K562 (cell line): Measurements from ENCODE around the gene SLC25A20. TPM values are rescaled to one million over a fixed set of nuclear protein-coding genes. Genes with fewer than 3 reads are reported as not detected.

Source experiments
- ARID3A ChIP-seq: IDR thresholded peaks from 2 replicates; pipeline ENCODE4 v1.6.1; 2012; ENCODE audit warnings: low read depth, low read length, improper control_type of control experiment, borderline replicate concordance
- ARNT ChIP-seq, 2 experiments: fragments of 450-650 bp; IDR thresholded peaks; 2 replicates each; pipeline ENCODE4 v1.6.1; 2016; ENCODE audit warnings: mild to moderate bottlenecking in 1 of 2
- ATF7 ChIP-seq: fragments of 450-650 bp; IDR thresholded peaks from 2 replicates; pipeline ENCODE4 v1.7.1; 2014; ENCODE audit warnings: mild to moderate bottlenecking, moderate library complexity
- ELF1 ChIP-seq: fragments of 200-800 bp; sonication (Bioruptor generic); IDR thresholded peaks from 2 replicates; pipeline ENCODE4 v1.6.1; 2016; ENCODE audit warnings: missing genetic modification characterization, missing compliant biosample characterization
- GABPB2 ChIP-seq: fragments of 250-450 bp; sonication (Bioruptor Pico); conservative IDR thresholded peaks from 2 replicates; pipeline ENCODE4 v1.5.1; 2021; ENCODE audit warnings: mild to moderate bottlenecking
- HEY1 ChIP-seq: fragments of 250-450 bp; sonication (Bioruptor Pico); IDR thresholded peaks from 2 replicates; pipeline ENCODE4 v1.5.0; 2020; ENCODE audit warnings: mild to moderate bottlenecking, moderate library complexity, borderline replicate concordance
- MTA2 ChIP-seq: fragments of 450-650 bp; IDR thresholded peaks from 2 replicates; pipeline ENCODE4 v1.6.1; 2016; ENCODE audit warnings: low read depth
- PHTF2 ChIP-seq: fragments of 250-450 bp; sonication (Bioruptor Pico); IDR thresholded peaks from 2 replicates; pipeline ENCODE4 v1.5.0; 2021; ENCODE audit warnings: mild to moderate bottlenecking
- PTBP1 ChIP-seq: fragments of 200-400 bp; formaldehyde crosslinking; IDR thresholded peaks from 2 replicates; pipeline ENCODE4 v1.6.1; 2017; ENCODE audit warnings: low read depth, low read length
- RBM22 ChIP-seq: fragments of 200-400 bp; formaldehyde crosslinking; IDR thresholded peaks from 2 replicates; pipeline ENCODE4 v1.6.1; 2018; ENCODE audit warnings: low read length, low read depth; ENCODE audit not compliant: poor library complexity, severe bottlenecking
- RNF2 ChIP-seq: sonication (generic); IDR thresholded peaks from 2 replicates; pipeline ENCODE4 v1.6.1; 2016
- SP2 ChIP-seq: IDR thresholded peaks from 2 replicates; pipeline ENCODE4 v1.6.1; 2011; ENCODE audit warnings: mild to moderate bottlenecking, low read depth, low read length, moderate library complexity; ENCODE audit not compliant: poor library complexity, severe bottlenecking; ENCODE audit errors: extremely low read depth
- ZFX ChIP-seq: sonication (generic); formaldehyde crosslinking; IDR thresholded peaks from 2 replicates; pipeline ENCODE4 v1.8.0; 2022; ENCODE audit warnings: mild to moderate bottlenecking, missing genetic modification reagents, moderate library complexity
- ZNF316 ChIP-seq: fragments of 450-650 bp; IDR thresholded peaks from 2 replicates; pipeline ENCODE4 v1.6.1; 2016
- ZNF639 ChIP-seq, 2 experiments: fragments of 200-800 bp in 1 of 2; sonication (Bioruptor generic) in 1 of 2; sonication (generic) in 1 of 2; formaldehyde crosslinking in 1 of 2; IDR thresholded peaks in 1 of 2; conservative IDR thresholded peaks in 1 of 2; 2 replicates each; pipeline versions ENCODE4 v1.5.0 to v1.6.1; 2016 to 2020; ENCODE audit warnings: missing compliant biosample characterization in 1 of 2, missing genetic modification characterization in 1 of 2, missing genetic modification reagents in 1 of 2
- ZNF717 ChIP-seq: fragments of 250-450 bp; sonication (Bioruptor Pico); IDR thresholded peaks from 2 replicates; pipeline ENCODE4 v1.5.0; 2021
- polyA plus RNA-seq, 8 experiments: library from polyadenylated mRNA; depleted of rRNA in 4 of 8; stranded (reverse) in 5 of 8; unstranded in 3 of 8; fragments of >200 nt; fragmentation: Nextera tagmentation in 2 of 8; fragmentation: Illumina TruSeq in 1 of 8; extraction: Ambion mirVana in 2 of 8; extraction: Trizol in 1 of 8; gene quantifications; 2 replicates each; pipeline versions ENCODE4 v1.2.1 to v1.2.3, GENCODE V29; 2011 to 2014; ENCODE audit warnings: inconsistent platforms in 1 of 8, missing spikeins in 1 of 8
- total RNA-seq, 7 experiments: library from RNA; depleted of rRNA in 6 of 7; stranded (reverse); fragments of >200 nt in 6 of 7; fragmentation: Illumina TruSeq in 2 of 7; extraction: Trizol in 2 of 7; gene quantifications; 2 replicates each; pipeline versions ENCODE4 v1.2.1 to v1.2.3, GENCODE V29; 2011 to 2021; ENCODE audit warnings: low replicate concordance in 1 of 7
- TF ChIP-seq, protein P1 (sequence below): fragments of 450-650 bp; formaldehyde crosslinking; IDR thresholded peaks from 2 replicates; pipeline ENCODE4 v1.4.0; 2022; ENCODE audit warnings: mild to moderate bottlenecking, moderate library complexity
- TF ChIP-seq, protein P2 (sequence below): fragments of 250-450 bp; sonication (Bioruptor Pico); IDR thresholded peaks from 2 replicates; pipeline ENCODE4 v1.5.0; 2021
- TF ChIP-seq, protein P3 (sequence below): fragments of 250-450 bp; sonication (Bioruptor Pico); IDR thresholded peaks from 2 replicates; pipeline ENCODE4 v1.8.0; 2021; ENCODE audit warnings: mild to moderate bottlenecking, moderate library complexity

Gene SLC25A20
- total and polyA plus RNA-seq, 9 of the 15 experiments (the other 6 are each of a cell fraction or from before 2014, with no cell fraction given) = 14.3 to 48.1 (median 21.6) TPM

DNA sequence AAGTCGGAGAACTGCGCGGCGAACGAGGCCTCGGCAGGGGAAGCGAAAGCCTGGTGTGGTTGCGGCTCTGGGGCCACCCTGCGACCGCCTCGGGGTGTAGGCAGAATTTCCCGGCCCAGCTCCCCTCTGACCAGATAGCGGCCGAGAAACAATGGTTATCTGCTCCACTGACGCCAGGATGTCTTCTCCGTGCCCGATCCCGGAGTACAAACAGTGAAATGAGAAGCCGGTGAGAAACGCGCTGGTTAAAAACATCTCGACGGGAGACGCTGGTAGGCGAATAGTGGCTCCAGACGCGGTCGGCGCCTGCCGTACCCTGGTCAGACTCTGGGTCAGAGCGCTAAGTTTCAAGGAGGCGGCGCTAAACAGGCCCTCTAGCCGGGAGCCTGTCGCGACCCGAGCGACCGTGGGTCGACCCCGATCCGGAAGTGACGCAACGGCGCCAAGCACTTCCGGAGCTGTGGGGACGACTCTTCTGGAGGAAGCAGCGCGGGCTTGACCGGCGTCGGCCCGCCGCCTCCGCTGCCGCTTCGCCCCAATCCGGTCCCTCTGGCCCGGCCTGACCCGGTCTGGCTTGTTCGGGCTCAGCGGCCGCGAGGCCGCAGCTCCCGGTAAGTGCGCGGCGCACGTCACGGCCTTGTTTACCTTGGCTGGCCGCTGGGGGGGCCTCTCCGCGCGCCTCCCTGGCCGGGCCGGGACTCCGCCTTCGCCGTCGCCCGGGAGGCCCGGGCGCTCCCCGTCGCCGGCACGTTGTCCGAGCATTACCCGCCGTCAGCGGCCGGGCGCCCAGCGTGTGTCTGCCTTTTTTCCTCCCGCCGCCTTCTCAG lies 19.9 kb upstream of the SLC25A20 start, which contains the start of gene ARIH2 (continued):
- TF ChIP-seq ARID3A (no peak), HEY1 (no peak), ZNF639 (CRISPR knock-in tag; conservative IDR thresholded peaks at IDR 0.05 in 1 of 2, IDR thresholded peaks at IDR 0.05 in 1 of 2) (peak in 1 of 2 experiments; percentile 88; a peak in 1 of 4 replicates), ARNT (IDR thresholded peaks at IDR 0.05) (no peak), RBM22 (no peak), GABPB2 (CRISPR knock-in tag) (no peak), PHTF2 (CRISPR knock-in tag) (no peak), SP2 (no peak), ZNF316 (no peak), PTBP1 (no peak), RNF2 (peak; percentile 6; the same call in 1 of the 2 replicates), ZFX (CRISPR knock-in tag) (peak; percentile 96), ATF7 (peak; percentile 90), ZNF717 (CRISPR knock-in tag) (no peak), ELF1 (tag) (peak; percentile 75), MTA2 (peak; percentile 37; the same call in 1 of the 2 replicates)
- TF ChIP-seq, protein P1, sequence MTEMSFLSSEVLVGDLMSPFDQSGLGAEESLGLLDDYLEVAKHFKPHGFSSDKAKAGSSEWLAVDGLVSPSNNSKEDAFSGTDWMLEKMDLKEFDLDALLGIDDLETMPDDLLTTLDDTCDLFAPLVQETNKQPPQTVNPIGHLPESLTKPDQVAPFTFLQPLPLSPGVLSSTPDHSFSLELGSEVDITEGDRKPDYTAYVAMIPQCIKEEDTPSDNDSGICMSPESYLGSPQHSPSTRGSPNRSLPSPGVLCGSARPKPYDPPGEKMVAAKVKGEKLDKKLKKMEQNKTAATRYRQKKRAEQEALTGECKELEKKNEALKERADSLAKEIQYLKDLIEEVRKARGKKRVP (CRISPR knock-in tag) = peak; percentile 60; the same call in 1 of the 2 replicates
- TF ChIP-seq, protein P2, sequence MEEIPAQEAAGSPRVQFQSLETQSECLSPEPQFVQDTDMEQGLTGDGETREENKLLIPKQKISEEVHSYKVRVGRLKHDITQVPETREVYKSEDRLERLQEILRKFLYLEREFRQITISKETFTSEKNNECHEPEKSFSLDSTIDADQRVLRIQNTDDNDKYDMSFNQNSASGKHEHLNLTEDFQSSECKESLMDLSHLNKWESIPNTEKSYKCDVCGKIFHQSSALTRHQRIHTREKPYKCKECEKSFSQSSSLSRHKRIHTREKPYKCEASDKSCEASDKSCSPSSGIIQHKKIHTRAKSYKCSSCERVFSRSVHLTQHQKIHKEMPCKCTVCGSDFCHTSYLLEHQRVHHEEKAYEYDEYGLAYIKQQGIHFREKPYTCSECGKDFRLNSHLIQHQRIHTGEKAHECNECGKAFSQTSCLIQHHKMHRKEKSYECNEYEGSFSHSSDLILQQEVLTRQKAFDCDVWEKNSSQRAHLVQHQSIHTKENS = no peak
- TF ChIP-seq, protein P3, sequence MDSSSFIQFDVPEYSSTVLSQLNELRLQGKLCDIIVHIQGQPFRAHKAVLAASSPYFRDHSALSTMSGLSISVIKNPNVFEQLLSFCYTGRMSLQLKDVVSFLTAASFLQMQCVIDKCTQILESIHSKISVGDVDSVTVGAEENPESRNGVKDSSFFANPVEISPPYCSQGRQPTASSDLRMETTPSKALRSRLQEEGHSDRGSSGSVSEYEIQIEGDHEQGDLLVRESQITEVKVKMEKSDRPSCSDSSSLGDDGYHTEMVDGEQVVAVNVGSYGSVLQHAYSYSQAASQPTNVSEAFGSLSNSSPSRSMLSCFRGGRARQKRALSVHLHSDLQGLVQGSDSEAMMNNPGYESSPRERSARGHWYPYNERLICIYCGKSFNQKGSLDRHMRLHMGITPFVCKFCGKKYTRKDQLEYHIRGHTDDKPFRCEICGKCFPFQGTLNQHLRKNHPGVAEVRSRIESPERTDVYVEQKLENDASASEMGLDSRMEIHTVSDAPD (CRISPR knock-in tag) = no peak
